Tibial artery (tissue), 4 donors: Measurements from ENCODE around the gene NDUFS7.

ENCODE experiments used
- DNase-seq, 2 donors: peaks; one replicate each; pipeline ENCODE4 v3.0.0-alpha.2; 2019
- H3K27ac ChIP-seq, 2 donors: fragments of 200-600 bp; sonication (generic) in 1 of 2; 1 replicate in 1 of 2; 2 replicates in 1 of 2; pipeline ENCODE4 v1.5.1; 2018 to 2019; ENCODE audit warnings: mild to moderate bottlenecking in 1 of 2
- H3K27me3 ChIP-seq, 2 donors: fragments of 200-600 bp; sonication (generic) in 1 of 2; one replicate each; pipeline versions ENCODE4 v1.5.1 to v1.6.0; 2016 to 2019
- H3K36me3 ChIP-seq, 3 donors: fragments of 200-600 bp; sonication (generic) in 2 of 3; one replicate each; pipeline ENCODE4 v1.5.1; 2016 to 2019; ENCODE audit warnings: mild to moderate bottlenecking in 2 of 3
- H3K4me1 ChIP-seq, 4 donors: fragments of 200-600 bp; sonication (generic) in 2 of 4; 1 replicate in 3 of 4; 2 replicates in 1 of 4; pipeline ENCODE4 v1.5.1; 2016 to 2019
- H3K4me3 ChIP-seq, 2 donors: fragments of 200-600 bp; sonication (generic) in 1 of 2; 1 replicate in 1 of 2; 2 replicates in 1 of 2; pipeline ENCODE4 v1.5.1; 2018 to 2019; ENCODE audit warnings: mild to moderate bottlenecking in 2 of 2
- H3K9me3 ChIP-seq, 3 donors: fragments of 200-600 bp; sonication (generic) in 1 of 3; one replicate each; pipeline ENCODE4 v1.5.1; 2016 to 2019
- CTCF ChIP-seq, 2 experiments: fragments of 200-600 bp in 1 of 2; fragments of 450-650 bp in 1 of 2; IDR thresholded peaks; one replicate each; pipeline ENCODE4 v1.5.1; 2017 to 2019; ENCODE audit warnings: antibody characterized with exemption in 2 of 2, mild to moderate bottlenecking in 1 of 2, moderate library complexity in 1 of 2
- intact Hi-C: fragments of 100-400 bp; cut with DNase I; formaldehyde crosslinking; loops from one replicate; pipeline ENCODE4 v1.15.0; 2023; ENCODE audit warnings: low total_unique reads

NDUFS7 gene

GRCh38 chr19:1362387-1363257 lies 21.1 kb upstream of the NDUFS7 start:
- peaks cover 0 to 30% (median 23%) of the 10 kb centered on the region in 4 donors for H3K4me1 ChIP-seq
- H3K27me3 ChIP-seq: no peaks in the 10 kb centered on the region
- intact Hi-C loops: no loop called here
- peaks cover 39 to 87% (median 73%) of the 10 kb centered on the region in 3 donors for H3K36me3 ChIP-seq
- peak overlapping the region; percentile 73 to 77 for H3K27ac ChIP-seq
- no peak overlapping the region for H3K4me3 ChIP-seq
- DNase-seq: no peak
- no peaks in the 10 kb centered on the region for H3K9me3 ChIP-seq
- no peak for TF ChIP-seq CTCF (IDR thresholded peaks at IDR 0.05)

- intact Hi-C loops: no loop called here
- no peak for DNase-seq
- H3K9me3 ChIP-seq: no peaks in the 10 kb centered on the region
- H3K36me3 ChIP-seq: peaks cover 38 to 87% (median 71%) of the 10 kb centered on the region in 3 donors
- no peaks in the 10 kb centered on the region for H3K27me3 ChIP-seq
- H3K27ac ChIP-seq: no peak overlapping the region
- H3K4me3 ChIP-seq: no peak overlapping the region
- TF ChIP-seq CTCF (IDR thresholded peaks at IDR 0.05): no peak
- peaks cover 0 to 28% (median 23%) of the 10 kb centered on the region in 4 donors for H3K4me1 ChIP-seq
Observed at GRCh38 chr19:1363599-1363998, 20.1 kb upstream of the NDUFS7 start.

- H3K9me3 ChIP-seq: no peaks in the 10 kb centered on the region
- H3K4me3 ChIP-seq: no peak overlapping the region
- DNase-seq: no peak
- intact Hi-C loops: no loop called here
- no peaks in the 10 kb centered on the region for H3K27me3 ChIP-seq
- peaks cover 0 to 28% (median 23%) of the 10 kb centered on the region in 4 donors for H3K4me1 ChIP-seq
- no peak for TF ChIP-seq CTCF (IDR thresholded peaks at IDR 0.05)
- H3K27ac ChIP-seq: no peak overlapping the region
- H3K36me3 ChIP-seq: peaks cover 35 to 88% (median 71%) of the 10 kb centered on the region in 3 donors
Observed at GRCh38 chr19:1364070-1364704, 19.5 kb upstream of the NDUFS7 start.

GRCh38 chr19:1365319-1366269 lies 18.1 kb upstream of the NDUFS7 start:
- intact Hi-C loops: no loop called here
- Histone ChIP-seq H3K36me3 (peaks cover 49 to 91% (median 81%) of the 10 kb centered on the region in 3 donors), H3K27ac (no peak overlapping the region), H3K4me3 (no peak overlapping the region), H3K9me3 (no peaks in the 10 kb centered on the region), H3K4me1 (peaks cover 0 to 21% (median 19%) of the 10 kb centered on the region in 4 donors), H3K27me3 (no peaks in the 10 kb centered on the region)
- DNase-seq: no peak
- TF ChIP-seq CTCF (IDR thresholded peaks at IDR 0.05): no peak

GRCh38 chr19:1366296-1366695 lies 17.4 kb upstream of the NDUFS7 start:
- no peak for TF ChIP-seq CTCF (IDR thresholded peaks at IDR 0.05)
- peaks cover 0 to 14% (median 12%) of the 10 kb centered on the region in 4 donors for H3K4me1 ChIP-seq
- intact Hi-C loops: no loop called here
- DNase-seq: no peak
- no peak overlapping the region for H3K4me3 ChIP-seq
- H3K27ac ChIP-seq: no peak overlapping the region
- peaks cover 56 to 96% (median 88%) of the 10 kb centered on the region in 3 donors for H3K36me3 ChIP-seq
- H3K9me3 ChIP-seq: no peaks in the 10 kb centered on the region
- no peaks in the 10 kb centered on the region for H3K27me3 ChIP-seq
